ENCODE results near the gene ELMO2.

The ELMO2 gene

GRCh38 chr20:46333161-46333991 is 73.0 kb downstream of the ELMO2 start:
- Histone ChIP-seq H3K9me3 (ENCODE audit: insufficient read depth, low read depth, low read length) (no peaks in the 10 kb centered on the region), H2AFZ (ENCODE audit: insufficient read depth, low read length, poor library complexity) (no peak overlapping the region), H3K27ac (ENCODE audit: low read depth, low read length) (no peak overlapping the region), H3K4ac (ENCODE audit: low read depth, low read length) (no peak overlapping the region), H2BK5ac (ENCODE audit: low read depth, low read length, poor library complexity) (no peak overlapping the region), H3K23ac (ENCODE audit: low read length) (no peak overlapping the region), H3K9ac (ENCODE audit: low read length) (no peak overlapping the region), H2AK5ac (ENCODE audit: low read length) (no peak overlapping the region), H4K12ac (ENCODE audit: low read depth, low read length) (no peak overlapping the region), H3K14ac (ENCODE audit: low read length) (no peak overlapping the region), H3K4me2 (ENCODE audit: low read length) (no peak overlapping the region), H3K36me3 (ENCODE audit: control insufficient read depth in 1 of 2, insufficient read depth in 2 of 2, low read length in 2 of 2) (no peaks in the 10 kb centered on the region), H3K79me1 (ENCODE audit: low read length) (no peaks in the 10 kb centered on the region), H3K27me3 (ENCODE audit: insufficient read depth, low read length) (no peaks in the 10 kb centered on the region), H3K18ac (ENCODE audit: low read length) (no peak overlapping the region), H2BK120ac (ENCODE audit: insufficient read depth, low read length, poor library complexity) (no peak overlapping the region), H3K4me1 (ENCODE audit: control insufficient read depth in 1 of 2, insufficient read depth in 2 of 2, low read length in 2 of 2) (no peaks in the 10 kb centered on the region), H4K91ac (ENCODE audit: low read depth, low read length) (no peak overlapping the region), H3K4me3 (ENCODE audit: low read depth, low read length) (no peak overlapping the region), H4K8ac (ENCODE audit: low read depth, low read length) (no peak overlapping the region), H3K79me2 (ENCODE audit: control insufficient read depth, insufficient read depth, low read length, poor library complexity) (no peaks in the 10 kb centered on the region), H2BK12ac (ENCODE audit: low read length) (no peak overlapping the region)
- no CpG with 5 or more reads among the region's 8 CpGs for WGBS (ENCODE audit: extremely low coverage, insufficient coverage, insufficient read length)
- no peak for DNase-seq

- H2BK120ac ChIP-seq (ENCODE audit: insufficient read depth, low read length, poor library complexity): no peak overlapping the region
- H3K27ac ChIP-seq (ENCODE audit: low read depth, low read length): no peak overlapping the region
- no peaks in the 10 kb centered on the region for H3K9me3 ChIP-seq (ENCODE audit: insufficient read depth, low read depth, low read length)
- H4K91ac ChIP-seq (ENCODE audit: low read depth, low read length): no peak overlapping the region
- no peaks in the 10 kb centered on the region for H3K79me1 ChIP-seq (ENCODE audit: low read length)
- H3K4me1 ChIP-seq (ENCODE audit: control insufficient read depth in 1 of 2, insufficient read depth in 2 of 2, low read length in 2 of 2): no peaks in the 10 kb centered on the region
- DNase-seq: no peak
- H3K23ac ChIP-seq (ENCODE audit: low read length): no peak overlapping the region
- no peak overlapping the region for H2AFZ ChIP-seq (ENCODE audit: insufficient read depth, low read length, poor library complexity)
- no peak overlapping the region for H3K4me2 ChIP-seq (ENCODE audit: low read length)
- no peak overlapping the region for H2BK5ac ChIP-seq (ENCODE audit: low read depth, low read length, poor library complexity)
- no peak overlapping the region for H4K8ac ChIP-seq (ENCODE audit: low read depth, low read length)
- H4K12ac ChIP-seq (ENCODE audit: low read depth, low read length): no peak overlapping the region
- no peak overlapping the region for H3K14ac ChIP-seq (ENCODE audit: low read length)
- no CpG with 5 or more reads among the region's 12 CpGs for WGBS (ENCODE audit: extremely low coverage, insufficient coverage, insufficient read length)
- H3K4ac ChIP-seq (ENCODE audit: low read depth, low read length): no peak overlapping the region
- H3K18ac ChIP-seq (ENCODE audit: low read length): no peak overlapping the region
- no peaks in the 10 kb centered on the region for H3K36me3 ChIP-seq (ENCODE audit: control insufficient read depth in 1 of 2, insufficient read depth in 2 of 2, low read length in 2 of 2)
- H3K27me3 ChIP-seq (ENCODE audit: insufficient read depth, low read length): no peaks in the 10 kb centered on the region
- no peak overlapping the region for H3K4me3 ChIP-seq (ENCODE audit: low read depth, low read length)
- no peak overlapping the region for H2AK5ac ChIP-seq (ENCODE audit: low read length)
- H2BK12ac ChIP-seq (ENCODE audit: low read length): no peak overlapping the region
- H3K79me2 ChIP-seq (ENCODE audit: control insufficient read depth, insufficient read depth, low read length, poor library complexity): no peaks in the 10 kb centered on the region
- no peak overlapping the region for H3K9ac ChIP-seq (ENCODE audit: low read length)
Observed at GRCh38 chr20:46332373-46333160, 73.8 kb downstream of the ELMO2 start.

- H3K4me2 ChIP-seq (ENCODE audit: low read length): no peak overlapping the region
- no peak overlapping the region for H2BK12ac ChIP-seq (ENCODE audit: low read length)
- no peak overlapping the region for H3K27ac ChIP-seq (ENCODE audit: low read depth, low read length)
- no peak overlapping the region for H2AK5ac ChIP-seq (ENCODE audit: low read length)
- no peak overlapping the region for H4K12ac ChIP-seq (ENCODE audit: low read depth, low read length)
- DNase-seq: no peak
- no peak overlapping the region for H2AFZ ChIP-seq (ENCODE audit: insufficient read depth, low read length, poor library complexity)
- H3K4me1 ChIP-seq (ENCODE audit: control insufficient read depth in 1 of 2, insufficient read depth in 2 of 2, low read length in 2 of 2): no peaks in the 10 kb centered on the region
- no peak overlapping the region for H3K14ac ChIP-seq (ENCODE audit: low read length)
- no peak overlapping the region for H3K23ac ChIP-seq (ENCODE audit: low read length)
- no peak overlapping the region for H4K91ac ChIP-seq (ENCODE audit: low read depth, low read length)
- H4K8ac ChIP-seq (ENCODE audit: low read depth, low read length): no peak overlapping the region
- no peak overlapping the region for H2BK5ac ChIP-seq (ENCODE audit: low read depth, low read length, poor library complexity)
- H2BK120ac ChIP-seq (ENCODE audit: insufficient read depth, low read length, poor library complexity): no peak overlapping the region
- H3K79me1 ChIP-seq (ENCODE audit: low read length): no peaks in the 10 kb centered on the region
- no peak overlapping the region for H3K18ac ChIP-seq (ENCODE audit: low read length)
- no peak overlapping the region for H3K9ac ChIP-seq (ENCODE audit: low read length)
- H3K27me3 ChIP-seq (ENCODE audit: insufficient read depth, low read length): no peaks in the 10 kb centered on the region
- H3K4me3 ChIP-seq (ENCODE audit: low read depth, low read length): no peak overlapping the region
- H3K79me2 ChIP-seq (ENCODE audit: control insufficient read depth, insufficient read depth, low read length, poor library complexity): no peaks in the 10 kb centered on the region
- H3K9me3 ChIP-seq (ENCODE audit: insufficient read depth, low read depth, low read length): no peaks in the 10 kb centered on the region
- H3K36me3 ChIP-seq (ENCODE audit: control insufficient read depth in 1 of 2, insufficient read depth in 2 of 2, low read length in 2 of 2): no peaks in the 10 kb centered on the region
- no CpG with 5 or more reads among the region's 13 CpGs for WGBS (ENCODE audit: extremely low coverage, insufficient coverage, insufficient read length)
- no peak overlapping the region for H3K4ac ChIP-seq (ENCODE audit: low read depth, low read length)
Observed at GRCh38 chr20:46331611-46332361, 74.6 kb downstream of the ELMO2 start.

DNA sequence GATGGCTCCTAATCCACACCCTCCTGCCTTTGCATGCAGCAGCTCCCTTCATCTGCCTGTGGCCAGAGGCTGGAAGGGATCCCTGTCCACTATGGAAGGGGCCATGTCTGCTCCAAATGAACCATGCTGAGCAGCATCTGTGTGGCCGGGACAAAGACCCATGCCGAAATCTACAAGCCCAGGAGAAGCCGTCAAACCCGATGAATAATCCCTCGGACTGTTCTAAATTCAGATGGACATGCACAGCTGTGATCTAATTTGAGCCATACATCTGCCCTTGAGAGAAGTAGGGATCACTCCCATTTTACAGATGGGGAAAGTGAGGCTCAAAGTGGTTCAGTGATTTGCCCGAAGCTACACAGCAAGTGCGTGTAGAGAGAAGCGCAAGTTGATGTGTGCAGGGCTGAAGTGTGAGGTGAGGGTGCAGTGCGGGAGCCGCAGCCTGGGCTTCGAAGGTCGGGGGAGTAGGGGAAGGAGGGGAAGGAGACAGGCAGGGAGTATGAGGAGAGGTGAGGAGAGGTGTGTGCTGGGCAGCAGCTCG is 75.5 kb downstream of the ELMO2 start:
- H4K91ac ChIP-seq (ENCODE audit: low read depth, low read length): no peak overlapping the region
- no peak overlapping the region for H2AFZ ChIP-seq (ENCODE audit: insufficient read depth, low read length, poor library complexity)
- H3K36me3 ChIP-seq (ENCODE audit: control insufficient read depth in 1 of 2, insufficient read depth in 2 of 2, low read length in 2 of 2): no peaks in the 10 kb centered on the region
- no peaks in the 10 kb centered on the region for H3K79me2 ChIP-seq (ENCODE audit: control insufficient read depth, insufficient read depth, low read length, poor library complexity)
- H2BK120ac ChIP-seq (ENCODE audit: insufficient read depth, low read length, poor library complexity): no peak overlapping the region
- no peak overlapping the region for H3K23ac ChIP-seq (ENCODE audit: low read length)
- WGBS (ENCODE audit: extremely low coverage, insufficient coverage, insufficient read length): no CpG with 5 or more reads among the region's 13 CpGs
- no peak overlapping the region for H2BK5ac ChIP-seq (ENCODE audit: low read depth, low read length, poor library complexity)
- no peak overlapping the region for H3K14ac ChIP-seq (ENCODE audit: low read length)
- no peak overlapping the region for H2AK5ac ChIP-seq (ENCODE audit: low read length)
- H3K27ac ChIP-seq (ENCODE audit: low read depth, low read length): no peak overlapping the region
- no peak overlapping the region for H4K8ac ChIP-seq (ENCODE audit: low read depth, low read length)
- H3K79me1 ChIP-seq (ENCODE audit: low read length): no peaks in the 10 kb centered on the region
- no peak overlapping the region for H3K4me2 ChIP-seq (ENCODE audit: low read length)
- H3K18ac ChIP-seq (ENCODE audit: low read length): no peak overlapping the region
- no peak overlapping the region for H3K4ac ChIP-seq (ENCODE audit: low read depth, low read length)
- no peak overlapping the region for H3K4me3 ChIP-seq (ENCODE audit: low read depth, low read length)
- H3K9ac ChIP-seq (ENCODE audit: low read length): no peak overlapping the region
- H4K12ac ChIP-seq (ENCODE audit: low read depth, low read length): no peak overlapping the region
- no peaks in the 10 kb centered on the region for H3K9me3 ChIP-seq (ENCODE audit: insufficient read depth, low read depth, low read length)
- DNase-seq: no peak
- H3K4me1 ChIP-seq (ENCODE audit: control insufficient read depth in 1 of 2, insufficient read depth in 2 of 2, low read length in 2 of 2): no peaks in the 10 kb centered on the region
- H2BK12ac ChIP-seq (ENCODE audit: low read length): no peak overlapping the region
- H3K27me3 ChIP-seq (ENCODE audit: insufficient read depth, low read length): no peaks in the 10 kb centered on the region

Data from trophoblast cell (in vitro differentiated cells and primary cell).